Measurements from ENCODE around the gene PXDN.
A peak's percentile ranks its signal among the peaks of the same experiment; 100 is the strongest.

Gene PXDN

DNA sequence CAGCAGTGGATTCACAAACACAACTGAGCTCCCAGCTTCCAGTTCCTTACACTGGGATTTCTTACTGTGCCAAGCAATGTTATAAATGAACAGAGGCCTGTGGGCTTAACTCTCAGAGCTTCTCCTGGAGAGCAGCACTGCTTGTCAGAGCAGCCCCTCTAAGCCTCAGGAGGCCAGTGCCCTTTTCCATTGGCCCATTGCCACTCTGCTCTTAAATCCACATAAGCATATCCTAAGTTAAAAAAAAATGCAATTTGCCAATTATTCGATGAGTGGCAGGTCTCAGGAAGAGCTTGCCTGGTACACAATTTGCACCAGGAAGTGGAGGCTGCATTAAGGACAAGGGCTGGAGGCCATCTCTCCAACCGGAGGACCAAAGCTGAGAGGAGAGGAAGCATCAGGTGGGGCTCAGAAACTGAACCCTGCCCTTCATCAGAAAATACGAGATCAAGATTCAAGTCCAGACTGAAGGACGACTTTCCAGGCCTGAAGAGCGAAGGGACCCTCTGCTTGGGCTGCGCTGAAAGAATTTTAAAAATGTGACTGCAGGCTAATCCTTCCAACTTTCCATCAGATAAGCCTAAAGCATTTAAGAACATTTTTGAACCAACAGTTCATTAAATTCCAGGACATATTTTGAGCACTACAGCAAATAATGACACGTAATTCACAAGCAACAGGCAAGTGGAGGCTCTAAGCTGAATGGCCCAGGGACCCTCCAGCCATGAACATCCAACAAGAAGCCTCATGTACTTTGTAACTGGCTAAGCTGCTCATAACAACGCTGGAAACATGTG lies 28.4 kb upstream of the PXDN start:
- TF ChIP-seq, protein P1, sequence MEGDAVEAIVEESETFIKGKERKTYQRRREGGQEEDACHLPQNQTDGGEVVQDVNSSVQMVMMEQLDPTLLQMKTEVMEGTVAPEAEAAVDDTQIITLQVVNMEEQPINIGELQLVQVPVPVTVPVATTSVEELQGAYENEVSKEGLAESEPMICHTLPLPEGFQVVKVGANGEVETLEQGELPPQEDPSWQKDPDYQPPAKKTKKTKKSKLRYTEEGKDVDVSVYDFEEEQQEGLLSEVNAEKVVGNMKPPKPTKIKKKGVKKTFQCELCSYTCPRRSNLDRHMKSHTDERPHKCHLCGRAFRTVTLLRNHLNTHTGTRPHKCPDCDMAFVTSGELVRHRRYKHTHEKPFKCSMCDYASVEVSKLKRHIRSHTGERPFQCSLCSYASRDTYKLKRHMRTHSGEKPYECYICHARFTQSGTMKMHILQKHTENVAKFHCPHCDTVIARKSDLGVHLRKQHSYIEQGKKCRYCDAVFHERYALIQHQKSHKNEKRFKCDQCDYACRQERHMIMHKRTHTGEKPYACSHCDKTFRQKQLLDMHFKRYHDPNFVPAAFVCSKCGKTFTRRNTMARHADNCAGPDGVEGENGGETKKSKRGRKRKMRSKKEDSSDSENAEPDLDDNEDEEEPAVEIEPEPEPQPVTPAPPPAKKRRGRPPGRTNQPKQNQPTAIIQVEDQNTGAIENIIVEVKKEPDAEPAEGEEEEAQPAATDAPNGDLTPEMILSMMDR (conservative IDR thresholded peaks at IDR 0.05) = no peak

DNA sequence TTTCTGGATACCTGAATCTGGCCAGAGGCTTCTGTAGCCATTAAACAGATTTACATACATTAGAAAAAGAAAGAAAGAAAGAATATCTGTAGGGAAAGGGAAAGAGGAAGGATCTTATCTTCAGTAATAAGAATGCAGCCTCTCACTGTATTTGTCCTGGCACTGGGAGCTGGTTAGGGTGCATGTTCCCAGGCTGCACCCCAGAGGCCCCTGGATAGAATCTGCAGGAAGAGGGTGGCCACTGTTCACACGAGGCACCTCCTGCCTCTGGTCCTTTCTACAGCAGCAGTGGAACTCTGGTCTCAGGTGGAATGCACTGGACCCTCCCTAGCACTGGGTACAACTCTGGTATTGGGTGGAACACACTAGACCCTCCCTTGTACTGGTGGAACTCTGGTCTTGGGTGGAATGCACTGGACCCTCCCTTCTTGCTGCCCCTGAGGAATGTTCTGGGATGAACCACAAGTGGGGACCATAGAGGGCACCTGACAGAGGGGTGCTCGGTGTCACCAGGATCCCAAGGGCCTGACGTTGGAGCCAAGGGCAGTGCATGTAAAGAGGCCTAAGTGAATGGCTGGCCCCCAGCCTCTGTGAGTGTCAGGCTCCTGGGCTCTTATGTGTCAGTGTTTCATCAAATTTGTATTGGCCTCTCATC lies 27.4 kb upstream of the PXDN start:
- H3K27ac ChIP-seq = no peak overlapping the region
- TF ChIP-seq, protein P1 (conservative IDR thresholded peaks at IDR 0.05) = no peak

More for the DNA sequence above, 28.4 kb upstream of the PXDN start:
- no peak overlapping the region for H3K27ac ChIP-seq

DNA sequence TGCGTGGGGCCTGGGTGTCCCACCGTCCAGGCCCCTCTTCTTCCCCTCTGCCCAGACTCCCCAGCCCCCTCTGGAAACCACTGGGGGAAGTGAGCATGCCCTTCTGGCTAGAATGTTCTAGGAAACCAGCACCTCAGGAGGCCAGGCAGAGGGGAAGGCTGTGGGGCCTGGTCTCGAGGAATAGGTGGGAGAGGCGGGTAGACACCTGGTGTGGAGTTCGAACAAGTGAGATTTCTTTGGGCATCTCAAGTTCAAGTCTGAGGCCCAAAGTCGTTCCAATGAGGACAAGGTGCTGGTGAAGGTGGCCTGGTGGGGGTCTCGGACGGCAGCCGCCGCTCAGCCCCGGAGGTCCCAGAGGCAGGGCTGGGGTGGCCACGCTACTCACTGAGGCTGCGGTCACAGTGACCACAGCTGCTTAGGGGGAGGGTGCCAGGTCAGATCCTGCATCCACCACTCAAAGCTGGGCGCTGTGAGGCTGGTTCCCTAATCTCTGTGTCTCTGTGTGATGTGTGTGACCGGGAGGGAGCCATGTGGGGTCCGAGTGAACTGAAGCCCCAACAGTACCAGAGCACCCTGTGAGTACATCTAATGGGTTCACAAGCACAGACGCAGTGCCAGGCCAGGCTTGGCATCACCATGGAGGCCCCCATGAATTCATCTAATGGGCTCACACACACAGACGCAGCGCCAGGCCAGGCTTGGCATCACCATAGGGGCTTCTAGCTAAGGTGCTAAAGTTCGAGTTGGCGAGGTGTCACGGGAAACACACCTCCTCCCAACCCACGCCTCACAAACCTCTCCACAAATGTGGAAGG lies 26.5 kb upstream of the PXDN start:
- H3K27ac ChIP-seq = no peak overlapping the region
- TF ChIP-seq, protein P1 (conservative IDR thresholded peaks at IDR 0.05) = no peak

DNA sequence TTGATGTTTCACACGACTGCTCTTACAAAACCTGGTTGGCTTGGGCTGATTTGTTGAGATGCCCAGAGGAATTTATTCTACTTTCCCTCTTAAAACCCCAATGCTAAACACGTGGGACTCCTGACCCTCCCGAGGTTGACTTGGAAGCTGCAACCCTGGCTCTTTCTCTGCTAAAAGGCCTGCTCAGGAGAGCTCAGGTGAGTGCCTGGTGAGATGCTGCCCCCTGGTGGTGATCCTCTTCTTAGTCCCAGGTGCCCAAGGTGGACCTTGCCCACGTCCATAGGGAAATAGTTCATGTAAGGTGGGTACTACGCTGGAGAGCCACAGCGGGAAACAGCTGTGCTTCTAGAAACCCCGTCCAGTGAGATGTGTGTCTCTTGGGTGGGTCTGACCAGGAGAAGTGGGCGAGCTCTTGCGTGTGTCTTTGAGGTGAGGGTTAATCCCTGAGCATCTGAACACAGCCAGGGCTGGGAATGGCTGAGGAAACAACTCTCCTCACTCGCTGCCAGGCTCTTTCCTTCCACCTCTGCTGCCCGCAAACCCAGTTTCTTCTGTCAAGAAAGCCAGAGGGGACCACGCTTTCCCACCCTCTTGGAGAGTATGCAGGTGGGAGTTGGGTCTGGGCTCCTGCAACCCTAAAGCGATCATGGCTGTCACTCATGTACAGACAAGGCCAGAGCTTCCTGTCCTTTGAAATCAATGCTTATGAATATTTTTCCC lies 25.5 kb upstream of the PXDN start:
- TF ChIP-seq, protein P1 (conservative IDR thresholded peaks at IDR 0.05) = peak; percentile 90
- no peak overlapping the region for H3K27ac ChIP-seq

DNA sequence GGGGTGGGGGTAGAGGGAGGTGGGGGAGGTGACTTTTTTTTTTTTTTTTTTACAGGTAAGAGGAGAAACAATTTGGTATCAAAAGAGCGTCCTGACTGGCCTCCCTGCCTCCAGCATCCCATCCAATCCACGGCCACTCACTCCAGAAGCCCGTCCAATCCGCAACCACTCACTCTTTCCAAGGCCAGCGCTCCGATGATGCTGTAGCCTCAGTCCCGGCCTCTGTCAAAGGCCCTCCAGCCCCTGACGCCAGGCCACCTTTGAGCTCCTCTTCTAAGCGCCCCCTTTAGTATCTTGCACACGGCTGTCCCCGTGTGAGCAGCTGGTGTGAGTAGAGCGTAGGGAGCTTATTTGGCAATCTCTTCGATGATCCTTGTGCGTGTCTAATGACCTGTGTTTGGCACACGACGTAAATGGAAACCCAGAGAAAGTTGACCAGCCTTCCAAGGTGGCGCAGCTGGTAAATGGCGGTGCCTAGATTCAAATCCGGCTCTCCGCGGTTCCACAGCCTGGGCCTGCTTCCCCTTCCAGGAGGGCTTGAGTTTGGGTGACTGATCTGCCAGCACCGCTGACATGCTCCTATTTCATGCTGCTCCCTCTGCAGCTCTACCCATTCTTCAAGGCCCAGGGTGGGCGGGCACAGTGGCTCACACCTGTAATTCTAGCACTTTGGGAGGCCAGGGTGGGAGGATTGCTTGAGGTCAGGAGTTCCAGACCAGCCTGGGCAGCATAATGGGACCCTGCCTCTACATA lies 23.8 kb upstream of the PXDN start:
- no peak overlapping the region for H3K27ac ChIP-seq
- TF ChIP-seq, protein P1 (conservative IDR thresholded peaks at IDR 0.05) = no peak

DNA sequence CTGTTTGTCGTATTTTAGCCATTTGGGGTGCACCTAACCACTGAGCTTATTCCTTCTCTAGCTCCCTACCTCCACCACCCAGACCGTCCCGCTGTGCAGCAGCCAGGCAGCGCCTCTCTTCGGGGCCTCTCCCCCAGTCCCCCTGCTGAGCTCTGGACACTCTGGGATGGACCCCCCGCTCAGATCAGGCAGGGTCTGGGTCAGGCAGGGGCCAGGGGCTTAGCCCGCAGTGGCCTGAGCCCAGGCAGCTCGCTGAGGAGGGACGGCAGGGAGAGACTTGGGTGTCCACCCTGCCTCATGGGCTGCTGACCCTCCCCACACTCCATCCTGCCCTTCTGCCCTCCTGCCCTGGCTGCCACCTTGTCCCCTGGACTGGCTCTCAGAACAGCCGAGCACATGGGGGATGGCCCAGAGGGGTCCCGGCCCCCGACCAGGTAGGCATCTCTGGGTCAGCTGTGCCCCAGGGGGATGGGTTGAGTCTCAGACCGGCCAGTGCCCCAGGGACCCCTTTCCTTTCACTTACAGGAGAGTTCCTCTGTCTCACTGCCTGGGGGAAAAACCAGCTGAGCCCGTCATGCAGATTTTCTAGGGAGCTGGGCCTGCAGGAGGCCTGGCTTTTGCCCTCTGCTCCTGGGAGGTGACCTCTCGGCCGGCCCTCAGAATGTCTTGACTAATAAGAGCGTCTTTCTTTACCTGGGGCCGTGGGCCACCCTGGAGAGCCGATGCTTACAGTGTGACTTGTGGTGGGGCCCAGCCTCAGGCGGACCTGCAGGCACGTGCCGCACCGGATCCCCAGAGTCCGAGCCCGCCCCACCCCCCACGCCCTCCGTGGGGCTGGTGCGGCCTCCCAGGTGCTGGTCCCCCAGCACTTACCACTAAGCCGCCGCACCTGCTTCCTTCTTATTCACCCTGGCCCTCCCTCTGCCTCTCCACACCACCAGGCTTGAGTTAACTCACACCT lies 22.8 kb upstream of the PXDN start:
- TF ChIP-seq, protein P1 (conservative IDR thresholded peaks at IDR 0.05) = no peak
- no peak overlapping the region for H3K27ac ChIP-seq

Data from VCaP (cell line).